ENCODE results near the gene CAPNS2.

Gene CAPNS2

GRCh38 chr16:55575496-55575895 is 9.0 kb downstream of the CAPNS2 start:
- Histone ChIP-seq H3K9ac (no peak overlapping the region), H3K27ac (no peak overlapping the region), H3K9me3 (ENCODE audit: control insufficient read depth, low read length) (no peaks in the 10 kb centered on the region), H3K27me3 (ENCODE audit: control insufficient read depth, insufficient read depth, low read length) (no peaks in the 10 kb centered on the region), H2AFZ (no peak overlapping the region), H3K79me2 (no peaks in the 10 kb centered on the region), H3K4me3 (ENCODE audit: low read depth, low read length) (no peak overlapping the region), H3K4me1 (no peaks in the 10 kb centered on the region), H3K4me2 (ENCODE audit: low read length) (no peak overlapping the region), H3K36me3 (ENCODE audit: control insufficient read depth, insufficient read depth, low read length) (no peaks in the 10 kb centered on the region)
- no peak for TF ChIP-seq CTCF (IDR thresholded peaks at IDR 0.05)

GRCh38 chr16:55576384-55576783 is 9.9 kb downstream of the CAPNS2 start:
- H3K4me2 ChIP-seq (ENCODE audit: low read length), result no peak overlapping the region
- no peak for TF ChIP-seq CTCF (IDR thresholded peaks at IDR 0.05)
- H3K27ac ChIP-seq, result no peak overlapping the region

DNA sequence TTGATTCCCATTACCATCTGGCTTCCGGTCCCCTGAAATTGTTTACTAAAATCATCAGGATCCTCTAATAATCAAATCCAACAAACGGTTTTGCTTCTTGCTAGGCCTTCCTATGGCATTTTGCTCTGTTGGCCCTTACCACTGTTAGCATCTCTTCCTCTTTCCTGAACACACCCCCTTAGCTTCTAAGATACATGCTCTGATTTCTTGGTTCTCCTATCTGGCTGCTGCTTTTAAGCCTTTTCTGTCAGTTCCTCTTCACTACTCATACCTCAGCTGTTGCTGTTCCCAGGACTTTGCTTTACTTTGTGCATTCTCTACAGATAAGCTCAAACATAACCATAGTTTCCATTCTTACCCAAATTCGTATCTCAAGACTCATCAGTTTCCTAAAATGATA is 11.4 kb downstream of the CAPNS2 start:
- Histone ChIP-seq H3K4me2 (ENCODE audit: low read length) (no peak overlapping the region), H2AFZ (no peak overlapping the region), H3K36me3 (ENCODE audit: control insufficient read depth, insufficient read depth, low read length) (no peaks in the 10 kb centered on the region), H3K27ac (no peak overlapping the region), H3K4me1 (no peaks in the 10 kb centered on the region), H3K4me3 (ENCODE audit: low read depth, low read length) (no peak overlapping the region), H3K9me3 (ENCODE audit: control insufficient read depth, low read length) (no peaks in the 10 kb centered on the region), H3K27me3 (ENCODE audit: control insufficient read depth, insufficient read depth, low read length) (no peaks in the 10 kb centered on the region), H3K9ac (no peak overlapping the region), H3K79me2 (no peaks in the 10 kb centered on the region)
- no peak for TF ChIP-seq CTCF (IDR thresholded peaks at IDR 0.05)

More at GRCh38 chr16:55576384-55576783, 9.9 kb downstream of the CAPNS2 start:
- Histone ChIP-seq H3K27me3 (ENCODE audit: control insufficient read depth, insufficient read depth, low read length) (no peaks in the 10 kb centered on the region), H3K4me3 (ENCODE audit: low read depth, low read length) (no peak overlapping the region), H3K79me2 (no peaks in the 10 kb centered on the region), H3K9ac (no peak overlapping the region), H2AFZ (no peak overlapping the region), H3K9me3 (ENCODE audit: control insufficient read depth, low read length) (no peaks in the 10 kb centered on the region), H3K4me1 (no peaks in the 10 kb centered on the region), H3K36me3 (ENCODE audit: control insufficient read depth, insufficient read depth, low read length) (no peaks in the 10 kb centered on the region)

- no peaks in the 10 kb centered on the region for H3K79me2 ChIP-seq
- no peaks in the 10 kb centered on the region for H3K36me3 ChIP-seq (ENCODE audit: control insufficient read depth, insufficient read depth, low read length)
- no peak overlapping the region for H3K9ac ChIP-seq
- no peak overlapping the region for H3K27ac ChIP-seq
- no peak overlapping the region for H3K4me2 ChIP-seq (ENCODE audit: low read length)
- no peak for TF ChIP-seq CTCF (IDR thresholded peaks at IDR 0.05)
- H2AFZ ChIP-seq, result no peak overlapping the region
- no peaks in the 10 kb centered on the region for H3K27me3 ChIP-seq (ENCODE audit: control insufficient read depth, insufficient read depth, low read length)
- no peaks in the 10 kb centered on the region for H3K4me1 ChIP-seq
- H3K4me3 ChIP-seq (ENCODE audit: low read depth, low read length), result no peak overlapping the region
- no peaks in the 10 kb centered on the region for H3K9me3 ChIP-seq (ENCODE audit: control insufficient read depth, low read length)
These were observed 19.1 kb downstream of the CAPNS2 start for GRCh38 chr16:55585631-55586030.

- TF ChIP-seq CTCF (IDR thresholded peaks at IDR 0.05), result no peak
- no peak overlapping the region for H3K9ac ChIP-seq
These were observed 22.3 kb downstream of the CAPNS2 start for GRCh38 chr16:55588799-55589198.

More at GRCh38 chr16:55588799-55589198, 22.3 kb downstream of the CAPNS2 start:
- Histone ChIP-seq H3K27ac (no peak overlapping the region), H3K9me3 (ENCODE audit: control insufficient read depth, low read length) (no peaks in the 10 kb centered on the region), H3K4me3 (ENCODE audit: low read depth, low read length) (no peak overlapping the region), H2AFZ (peak overlapping the region; percentile 21), H3K27me3 (ENCODE audit: control insufficient read depth, insufficient read depth, low read length) (no peaks in the 10 kb centered on the region), H3K4me2 (ENCODE audit: low read length) (no peak overlapping the region), H3K36me3 (ENCODE audit: control insufficient read depth, insufficient read depth, low read length) (no peaks in the 10 kb centered on the region), H3K4me1 (no peaks in the 10 kb centered on the region), H3K79me2 (no peaks in the 10 kb centered on the region)

All from parathyroid adenoma (tissue), 2 donors.